K562 (cell line): ENCODE results near the gene TAF1D. TPM values are rescaled to one million over a fixed set of nuclear protein-coding genes. Genes with fewer than 3 reads are reported as not detected.

Source experiments
- ADNP ChIP-seq: fragments of 200-800 bp; sonication (Bioruptor generic); IDR thresholded peaks from 2 replicates; pipeline ENCODE4 v1.6.1; 2016; ENCODE audit warnings: missing genetic modification characterization, missing compliant biosample characterization
- EP400 ChIP-seq: fragments of 450-650 bp; IDR thresholded peaks from 2 replicates; pipeline ENCODE4 v1.6.1; 2017; ENCODE audit warnings: antibody characterized with exemption, mild to moderate bottlenecking, moderate library complexity
- JUN ChIP-seq, 2 experiments: sonication (generic) in 1 of 2; formaldehyde crosslinking in 1 of 2; IDR thresholded peaks; 2 replicates each; pipeline versions ENCODE4 v1.6.1 to v1.8.0; 2012 to 2022; ENCODE audit warnings: borderline replicate concordance in 2 of 2, mild to moderate bottlenecking in 2 of 2, improper control_type of control experiment in 1 of 2, low read depth in 1 of 2, low read length in 1 of 2, missing genetic modification reagents in 1 of 2
- STAT5B ChIP-seq: fragments of 250-450 bp; sonication (Bioruptor Pico); IDR thresholded peaks from 2 replicates; pipeline ENCODE4 v1.8.0; 2021; ENCODE audit warnings: mild to moderate bottlenecking, inconsistent platforms
- ZNF311 ChIP-seq: fragments of 250-450 bp; sonication (Bioruptor Pico); IDR thresholded peaks from 2 replicates; pipeline ENCODE4 v1.4.0; 2020; ENCODE audit warnings: mild to moderate bottlenecking, moderate library complexity
- ZNF644 ChIP-seq: fragments of 200-800 bp; sonication (Bioruptor generic); IDR thresholded peaks from 2 replicates; pipeline ENCODE4 v1.6.1; 2016; ENCODE audit warnings: low read depth, missing genetic modification characterization, missing compliant biosample characterization
- polyA plus RNA-seq, 8 experiments: library from polyadenylated mRNA; depleted of rRNA in 4 of 8; stranded (reverse) in 5 of 8; unstranded in 3 of 8; fragments of >200 nt; fragmentation: Nextera tagmentation in 2 of 8; fragmentation: Illumina TruSeq in 1 of 8; extraction: Ambion mirVana in 2 of 8; extraction: Trizol in 1 of 8; gene quantifications; 2 replicates each; pipeline versions ENCODE4 v1.2.1 to v1.2.3, GENCODE V29; 2011 to 2014; ENCODE audit warnings: inconsistent platforms in 1 of 8, missing spikeins in 1 of 8
- total RNA-seq, 7 experiments: library from RNA; depleted of rRNA in 6 of 7; stranded (reverse); fragments of >200 nt in 6 of 7; fragmentation: Illumina TruSeq in 2 of 7; extraction: Trizol in 2 of 7; gene quantifications; 2 replicates each; pipeline versions ENCODE4 v1.2.1 to v1.2.3, GENCODE V29; 2011 to 2021; ENCODE audit warnings: low replicate concordance in 1 of 7
- TF ChIP-seq, protein P1 (sequence below): fragments of 450-650 bp; IDR thresholded peaks from 2 replicates; pipeline ENCODE4 v1.6.1; 2016; ENCODE audit warnings: mild to moderate bottlenecking, moderate library complexity

Gene TAF1D
- total and polyA plus RNA-seq, 9 of the 15 experiments (the other 6 are each of a cell fraction or from before 2014, with no cell fraction given), result 122 to 347 (median 250) TPM

DNA sequence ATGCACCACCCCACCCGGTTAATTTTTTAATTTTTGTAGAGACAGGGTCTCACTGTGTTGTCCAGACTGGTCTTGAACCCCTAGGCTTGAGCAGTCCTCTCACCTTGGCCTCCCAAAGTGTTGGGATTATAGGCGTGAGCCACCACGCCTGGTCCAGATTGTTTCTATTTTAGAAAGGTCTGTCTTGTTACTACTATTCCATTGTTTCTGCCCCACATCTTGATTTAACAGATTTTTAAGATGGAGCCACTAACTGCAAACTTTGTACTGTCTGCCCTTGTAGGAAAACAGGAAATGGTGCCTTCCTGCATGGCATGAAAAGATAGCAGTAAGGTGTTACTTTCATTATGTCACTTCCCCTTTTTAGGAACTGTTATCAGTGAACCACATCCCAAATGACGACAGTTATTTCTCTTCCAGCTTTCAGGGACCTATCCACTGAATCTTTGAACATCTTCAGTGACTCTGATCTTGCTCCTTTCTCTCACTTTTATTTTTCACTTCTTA lies 23.2 kb downstream of the TAF1D start (continued):
- TF ChIP-seq, protein P1, sequence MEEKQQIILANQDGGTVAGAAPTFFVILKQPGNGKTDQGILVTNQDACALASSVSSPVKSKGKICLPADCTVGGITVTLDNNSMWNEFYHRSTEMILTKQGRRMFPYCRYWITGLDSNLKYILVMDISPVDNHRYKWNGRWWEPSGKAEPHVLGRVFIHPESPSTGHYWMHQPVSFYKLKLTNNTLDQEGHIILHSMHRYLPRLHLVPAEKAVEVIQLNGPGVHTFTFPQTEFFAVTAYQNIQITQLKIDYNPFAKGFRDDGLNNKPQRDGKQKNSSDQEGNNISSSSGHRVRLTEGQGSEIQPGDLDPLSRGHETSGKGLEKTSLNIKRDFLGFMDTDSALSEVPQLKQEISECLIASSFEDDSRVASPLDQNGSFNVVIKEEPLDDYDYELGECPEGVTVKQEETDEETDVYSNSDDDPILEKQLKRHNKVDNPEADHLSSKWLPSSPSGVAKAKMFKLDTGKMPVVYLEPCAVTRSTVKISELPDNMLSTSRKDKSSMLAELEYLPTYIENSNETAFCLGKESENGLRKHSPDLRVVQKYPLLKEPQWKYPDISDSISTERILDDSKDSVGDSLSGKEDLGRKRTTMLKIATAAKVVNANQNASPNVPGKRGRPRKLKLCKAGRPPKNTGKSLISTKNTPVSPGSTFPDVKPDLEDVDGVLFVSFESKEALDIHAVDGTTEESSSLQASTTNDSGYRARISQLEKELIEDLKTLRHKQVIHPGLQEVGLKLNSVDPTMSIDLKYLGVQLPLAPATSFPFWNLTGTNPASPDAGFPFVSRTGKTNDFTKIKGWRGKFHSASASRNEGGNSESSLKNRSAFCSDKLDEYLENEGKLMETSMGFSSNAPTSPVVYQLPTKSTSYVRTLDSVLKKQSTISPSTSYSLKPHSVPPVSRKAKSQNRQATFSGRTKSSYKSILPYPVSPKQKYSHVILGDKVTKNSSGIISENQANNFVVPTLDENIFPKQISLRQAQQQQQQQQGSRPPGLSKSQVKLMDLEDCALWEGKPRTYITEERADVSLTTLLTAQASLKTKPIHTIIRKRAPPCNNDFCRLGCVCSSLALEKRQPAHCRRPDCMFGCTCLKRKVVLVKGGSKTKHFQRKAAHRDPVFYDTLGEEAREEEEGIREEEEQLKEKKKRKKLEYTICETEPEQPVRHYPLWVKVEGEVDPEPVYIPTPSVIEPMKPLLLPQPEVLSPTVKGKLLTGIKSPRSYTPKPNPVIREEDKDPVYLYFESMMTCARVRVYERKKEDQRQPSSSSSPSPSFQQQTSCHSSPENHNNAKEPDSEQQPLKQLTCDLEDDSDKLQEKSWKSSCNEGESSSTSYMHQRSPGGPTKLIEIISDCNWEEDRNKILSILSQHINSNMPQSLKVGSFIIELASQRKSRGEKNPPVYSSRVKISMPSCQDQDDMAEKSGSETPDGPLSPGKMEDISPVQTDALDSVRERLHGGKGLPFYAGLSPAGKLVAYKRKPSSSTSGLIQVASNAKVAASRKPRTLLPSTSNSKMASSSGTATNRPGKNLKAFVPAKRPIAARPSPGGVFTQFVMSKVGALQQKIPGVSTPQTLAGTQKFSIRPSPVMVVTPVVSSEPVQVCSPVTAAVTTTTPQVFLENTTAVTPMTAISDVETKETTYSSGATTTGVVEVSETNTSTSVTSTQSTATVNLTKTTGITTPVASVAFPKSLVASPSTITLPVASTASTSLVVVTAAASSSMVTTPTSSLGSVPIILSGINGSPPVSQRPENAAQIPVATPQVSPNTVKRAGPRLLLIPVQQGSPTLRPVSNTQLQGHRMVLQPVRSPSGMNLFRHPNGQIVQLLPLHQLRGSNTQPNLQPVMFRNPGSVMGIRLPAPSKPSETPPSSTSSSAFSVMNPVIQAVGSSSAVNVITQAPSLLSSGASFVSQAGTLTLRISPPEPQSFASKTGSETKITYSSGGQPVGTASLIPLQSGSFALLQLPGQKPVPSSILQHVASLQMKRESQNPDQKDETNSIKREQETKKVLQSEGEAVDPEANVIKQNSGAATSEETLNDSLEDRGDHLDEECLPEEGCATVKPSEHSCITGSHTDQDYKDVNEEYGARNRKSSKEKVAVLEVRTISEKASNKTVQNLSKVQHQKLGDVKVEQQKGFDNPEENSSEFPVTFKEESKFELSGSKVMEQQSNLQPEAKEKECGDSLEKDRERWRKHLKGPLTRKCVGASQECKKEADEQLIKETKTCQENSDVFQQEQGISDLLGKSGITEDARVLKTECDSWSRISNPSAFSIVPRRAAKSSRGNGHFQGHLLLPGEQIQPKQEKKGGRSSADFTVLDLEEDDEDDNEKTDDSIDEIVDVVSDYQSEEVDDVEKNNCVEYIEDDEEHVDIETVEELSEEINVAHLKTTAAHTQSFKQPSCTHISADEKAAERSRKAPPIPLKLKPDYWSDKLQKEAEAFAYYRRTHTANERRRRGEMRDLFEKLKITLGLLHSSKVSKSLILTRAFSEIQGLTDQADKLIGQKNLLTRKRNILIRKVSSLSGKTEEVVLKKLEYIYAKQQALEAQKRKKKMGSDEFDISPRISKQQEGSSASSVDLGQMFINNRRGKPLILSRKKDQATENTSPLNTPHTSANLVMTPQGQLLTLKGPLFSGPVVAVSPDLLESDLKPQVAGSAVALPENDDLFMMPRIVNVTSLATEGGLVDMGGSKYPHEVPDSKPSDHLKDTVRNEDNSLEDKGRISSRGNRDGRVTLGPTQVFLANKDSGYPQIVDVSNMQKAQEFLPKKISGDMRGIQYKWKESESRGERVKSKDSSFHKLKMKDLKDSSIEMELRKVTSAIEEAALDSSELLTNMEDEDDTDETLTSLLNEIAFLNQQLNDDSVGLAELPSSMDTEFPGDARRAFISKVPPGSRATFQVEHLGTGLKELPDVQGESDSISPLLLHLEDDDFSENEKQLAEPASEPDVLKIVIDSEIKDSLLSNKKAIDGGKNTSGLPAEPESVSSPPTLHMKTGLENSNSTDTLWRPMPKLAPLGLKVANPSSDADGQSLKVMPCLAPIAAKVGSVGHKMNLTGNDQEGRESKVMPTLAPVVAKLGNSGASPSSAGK, result peak; percentile 49; the same call in 1 of the 2 replicates
- TF ChIP-seq STAT5B (CRISPR knock-in tag), result no peak
- TF ChIP-seq ZNF644 (tag), result peak; percentile 96
- no peak; the same call in 1 of the 2 replicates for TF ChIP-seq ZNF311 (CRISPR knock-in tag)
- TF ChIP-seq ADNP (tag), result peak; percentile 79
- TF ChIP-seq EP400, result peak; percentile 75
- peak; percentile 90 for TF ChIP-seq JUN (IDR thresholded peaks at IDR 0.05; ENCODE audit: borderline replicate concordance, low read depth, low read length)
- 0 out of 2 replicates have a peak, but pooled peaks have one; percentile 84 for TF ChIP-seq JUN (CRISPR knock-in tag; IDR thresholded peaks at IDR 0.05; ENCODE audit: borderline replicate concordance)
